Nucleus accumbens (tissue), 56 donors: ENCODE results near the gene TAS2R50.

Experiments used
- DNase-seq, 56 donors: peaks; one replicate each; lab custom pipeline; 2025; lab: John Stamatoyannopoulos, UW

The TAS2R50 gene

DNA sequence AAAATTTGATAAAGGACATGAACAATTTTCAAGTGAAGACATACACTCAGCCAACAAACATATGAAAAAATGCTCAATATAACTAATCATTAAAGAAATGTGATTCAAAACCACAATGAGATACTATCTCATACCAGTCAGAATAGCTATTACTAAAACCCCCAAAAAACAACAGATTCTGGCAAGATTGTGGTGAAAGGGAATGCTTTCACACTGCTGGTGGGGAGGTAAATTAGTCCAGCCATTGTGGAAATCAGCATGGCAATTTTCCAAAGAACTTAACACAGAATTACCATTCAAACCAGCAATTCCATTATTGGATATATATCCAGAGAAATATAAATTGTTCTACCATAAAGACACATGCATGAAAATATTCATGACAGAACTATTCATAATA is 29.0 kb downstream of the TAS2R50 start:
- DNase-seq: no peak

GRCh38 chr12:10956085-10956484 is 30.6 kb downstream of the TAS2R50 start:
- DNase-seq: no peak

- peak in 21 of 56 donors; percentile 1 to 32 (median 6) for DNase-seq
Observed at GRCh38 chr12:10952645-10953044, 34.1 kb downstream of the TAS2R50 start.

DNA sequence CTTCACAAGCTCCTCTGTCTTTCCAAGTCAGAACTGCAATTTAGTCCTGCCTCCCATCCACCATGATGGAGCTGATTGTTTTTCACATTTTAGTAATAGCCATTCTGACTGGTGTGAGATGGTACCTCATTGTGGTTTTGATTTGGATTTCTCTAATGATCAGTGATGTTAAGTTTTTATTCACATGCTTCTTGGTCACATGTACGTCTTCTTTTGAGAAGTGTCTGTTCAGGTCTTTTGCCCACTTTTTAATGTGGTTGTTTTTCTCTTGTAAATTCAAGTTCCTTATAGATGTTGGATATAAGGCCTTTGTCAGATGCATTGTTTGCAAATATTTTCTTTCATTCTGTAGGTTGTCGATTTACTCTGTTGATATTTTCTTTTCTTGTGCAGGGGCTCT is 43.5 kb downstream of the TAS2R50 start:
- DNase-seq: no peak

DNA sequence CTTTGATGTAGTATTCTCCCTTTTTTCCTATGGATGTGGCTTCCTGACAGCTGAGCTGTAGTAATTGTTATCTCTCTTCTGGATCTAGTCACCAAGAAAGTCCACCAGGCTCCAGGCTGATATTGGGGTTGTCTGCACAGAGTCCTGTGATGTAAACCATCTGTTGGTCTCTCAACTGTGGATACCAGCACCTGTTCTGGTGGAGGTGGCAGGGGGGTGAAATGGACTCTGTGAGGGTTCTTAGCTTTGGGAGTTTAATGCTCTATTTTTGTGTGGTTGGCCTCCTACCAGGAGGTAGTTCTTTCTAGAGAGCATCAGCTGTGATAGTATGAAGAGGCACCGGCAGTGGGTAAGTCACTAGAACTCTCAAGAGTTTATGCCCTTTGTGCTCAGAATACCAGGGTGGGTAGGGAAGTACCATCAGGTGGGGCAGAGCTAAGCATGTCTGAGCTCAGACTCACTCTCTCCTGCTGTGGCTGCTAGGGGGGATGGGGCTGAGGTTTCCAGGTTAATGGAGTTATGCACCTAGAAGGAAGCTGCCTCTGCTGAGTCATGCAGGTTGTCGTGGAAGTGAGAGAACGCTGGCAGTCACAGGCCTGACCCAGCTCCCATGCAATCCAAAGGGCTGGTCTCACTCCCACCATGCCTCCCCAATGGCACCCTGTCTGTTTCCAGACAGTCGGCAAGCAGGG is 44.6 kb downstream of the TAS2R50 start:
- DNase-seq: no peak

DNA sequence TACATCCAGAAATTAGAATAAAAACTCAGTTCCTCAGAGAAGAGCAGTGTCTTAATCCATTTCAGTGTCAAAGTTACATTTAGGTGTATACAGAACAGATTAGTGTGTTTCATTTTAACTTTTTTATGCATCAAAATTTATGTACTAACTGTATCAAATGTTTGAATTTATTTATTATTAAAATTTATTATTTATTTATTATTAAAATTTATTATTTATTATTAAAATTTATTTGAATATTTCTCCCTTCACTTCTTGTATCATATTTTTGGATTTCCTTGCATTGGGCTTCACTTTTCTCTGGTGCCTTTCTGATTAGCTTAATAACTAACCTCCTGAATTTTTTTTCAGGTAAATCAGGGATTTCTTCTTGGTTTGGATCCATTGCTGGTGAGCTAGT is 45.3 kb downstream of the TAS2R50 start:
- no peak for DNase-seq

DNA sequence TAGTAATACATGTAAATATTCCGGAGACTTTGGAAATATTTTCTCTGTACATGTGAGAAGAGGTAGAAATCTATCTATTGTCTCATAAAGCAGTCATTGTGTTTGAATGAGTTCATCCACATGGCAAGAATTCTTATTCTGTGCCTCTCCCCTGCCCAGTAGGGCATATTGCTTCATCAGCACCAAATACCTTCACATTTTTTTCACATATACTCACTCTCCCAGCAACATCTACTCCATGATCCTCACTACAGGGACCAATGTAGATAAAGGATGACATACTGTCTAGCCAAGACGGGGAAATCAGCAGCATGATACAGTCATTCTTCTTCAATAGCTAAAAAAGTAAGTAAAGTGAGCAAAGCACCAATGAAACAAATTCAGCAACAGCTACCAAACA is 46.3 kb downstream of the TAS2R50 start:
- DNase-seq: no peak

DNA sequence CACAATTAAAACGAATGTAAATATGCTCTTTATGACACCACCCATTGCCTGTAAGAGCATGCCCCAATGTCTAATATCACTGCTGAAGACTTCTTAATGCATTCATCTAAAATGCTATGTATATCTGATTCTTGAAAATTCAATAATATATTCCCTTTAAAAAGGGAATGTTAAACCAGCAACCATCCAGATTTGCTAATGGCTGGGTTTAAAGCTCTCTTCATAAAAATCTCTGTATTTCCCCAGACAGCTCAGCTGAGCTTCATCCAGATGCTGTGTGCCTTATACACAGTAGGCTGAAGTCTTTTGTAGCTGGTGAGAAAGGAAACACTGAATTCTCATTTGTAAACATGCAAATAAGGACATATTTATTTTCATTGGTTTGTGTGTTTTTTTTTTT is 47.5 kb downstream of the TAS2R50 start, which contains the start of gene TAS2R14:
Gene TAS2R14, minus strand, starts transcription at position 101 of the 400 bp plus-strand sequence. Its CDS starts 56 bp downstream, at position 45.
- DNase-seq: no peak

DNA sequence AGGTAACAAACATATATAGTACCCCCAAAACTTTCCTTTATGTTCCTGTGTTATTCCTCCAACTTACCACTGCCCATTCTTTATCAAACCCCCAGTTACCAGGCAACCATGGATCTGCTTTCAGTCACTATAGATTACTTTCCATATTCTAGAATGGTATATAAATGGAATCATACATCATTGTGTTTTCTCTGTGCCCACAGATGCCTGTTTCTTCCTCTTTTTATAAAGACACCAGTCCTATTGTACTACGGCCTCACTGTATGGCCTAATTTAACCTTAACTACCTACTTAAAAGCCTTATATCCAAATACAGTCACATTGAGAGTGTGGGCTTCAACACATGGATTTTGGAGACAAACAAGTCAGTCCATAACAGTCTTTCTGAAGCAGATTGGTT is 50.2 kb downstream of the TAS2R50 start:
- DNase-seq: no peak
